GM12878 (cell line): ENCODE data around the gene TNK1. TPM values are rescaled to one million over a fixed set of nuclear protein-coding genes. Genes with fewer than 3 reads are reported as not detected.

ENCODE experiments used
- CUX1 ChIP-seq: IDR thresholded peaks from 2 replicates; pipeline ENCODE4 v1.6.1; 2012; ENCODE audit warnings: improper control_type of control experiment, low read depth, low read length; ENCODE audit not compliant: insufficient replicate concordance
- EP300 ChIP-seq, 2 experiments: fragments of 150-350 bp in 1 of 2; IDR thresholded peaks; 2 replicates each; pipeline ENCODE4 v1.6.1; 2011 to 2012; ENCODE audit warnings: low read depth in 2 of 2, low read length in 2 of 2, borderline replicate concordance in 1 of 2, improper control_type of control experiment in 1 of 2, inconsistent platforms in 1 of 2; ENCODE audit not compliant: control insufficient read depth in 1 of 2
- GATAD2B ChIP-seq: fragments of 450-650 bp; conservative IDR thresholded peaks from 2 replicates; pipeline ENCODE4 v1.6.1; 2017; ENCODE audit warnings: low read depth, mild to moderate bottlenecking, moderate library complexity
- IKZF1 ChIP-seq: fragments of 450-650 bp; conservative IDR thresholded peaks from 2 replicates; pipeline ENCODE4 v1.6.1; 2017; ENCODE audit warnings: antibody characterized with exemption, mild to moderate bottlenecking
- IRF5 ChIP-seq: fragments of 450-650 bp; IDR thresholded peaks from 2 replicates; pipeline ENCODE4 v1.6.1; 2017; ENCODE audit warnings: borderline replicate concordance
- MXI1 ChIP-seq: fragments of 150-350 bp; IDR thresholded peaks from 2 replicates; pipeline ENCODE4 v1.6.1; 2011; ENCODE audit warnings: low read depth, mild to moderate bottlenecking, inconsistent platforms, low read length, improper control_type of control experiment
- MYB ChIP-seq: fragments of 150-350 bp; IDR thresholded peaks from 2 replicates; pipeline ENCODE4 v1.6.1; 2014; ENCODE audit warnings: mild to moderate bottlenecking, low read depth, low read length, borderline replicate concordance
- SKIL ChIP-seq: fragments of 450-650 bp; IDR thresholded peaks from 2 replicates; pipeline ENCODE4 v1.6.1; 2017; ENCODE audit warnings: mild to moderate bottlenecking, low read depth, inconsistent platforms; ENCODE audit not compliant: poor library complexity, severe bottlenecking
- SMC3 ChIP-seq: IDR thresholded peaks from 2 replicates; pipeline ENCODE4 v1.6.1; 2011; ENCODE audit warnings: low read length, improper control_type of control experiment, borderline replicate concordance
- SREBF1 ChIP-seq: IDR thresholded peaks from 2 replicates; pipeline ENCODE4 v1.6.1; 2012; ENCODE audit warnings: mild to moderate bottlenecking, low read length
- USF2 ChIP-seq: IDR thresholded peaks from 2 replicates; pipeline ENCODE4 v1.6.1; 2011; ENCODE audit warnings: low read depth, low read length, improper control_type of control experiment, borderline replicate concordance
- ZNF592 ChIP-seq: fragments of 450-650 bp; IDR thresholded peaks from 2 replicates; pipeline ENCODE4 v1.6.1; 2017; ENCODE audit warnings: mild to moderate bottlenecking, moderate library complexity
- polyA plus RNA-seq, 11 experiments: library from polyadenylated mRNA; depleted of rRNA in 4 of 11; unstranded in 6 of 11; stranded (reverse) in 5 of 11; fragments of >200 nt; fragmentation: Nextera tagmentation in 4 of 11; fragmentation: Illumina TruSeq in 1 of 11; extraction: Ambion mirVana in 4 of 11; extraction: Trizol in 1 of 11; gene quantifications; 1 replicate in 1 of 11; 2 replicates in 10 of 11; pipeline versions ENCODE4 v1.2.1 to v1.2.3, GENCODE V29; 2011 to 2016; ENCODE audit warnings: inconsistent platforms in 2 of 11, missing spikeins in 2 of 11, low read depth in 1 of 11
- total RNA-seq, 4 experiments: library from RNA; depleted of rRNA in 3 of 4; stranded (reverse); fragments of >200 nt in 3 of 4; fragmentation: Illumina TruSeq in 1 of 4; extraction: Trizol in 1 of 4; gene quantifications; 2 replicates each; pipeline versions ENCODE4 v1.2.1 to v1.2.3, GENCODE V29; 2013 to 2021

TNK1 gene
- total and polyA plus RNA-seq, 10 of the 15 experiments (the other 5 are each of a cell fraction or from before 2014, with no cell fraction given): 0.06 to 2.5 (median 0.70) TPM

- peak; percentile 75 for TF ChIP-seq IKZF1
- TF ChIP-seq EP300 (IDR thresholded peaks at IDR 0.05; ENCODE audit: borderline replicate concordance in 1 of 2, control insufficient read depth in 1 of 2, low read depth in 2 of 2, low read length in 2 of 2): 0 out of 4 replicates have a peak, but pooled peaks of 1 of the 2 experiments have one; percentile 16
- no peak for TF ChIP-seq CUX1
- TF ChIP-seq SREBF1: no peak
- TF ChIP-seq IRF5: no peak
- no peak; the same call in 1 of the 2 replicates for TF ChIP-seq USF2
- TF ChIP-seq SMC3: peak; percentile 63
- TF ChIP-seq MXI1: peak; percentile 70
- TF ChIP-seq MYB: no peak
- peak; percentile 88 for TF ChIP-seq ZNF592
- peak; percentile 98 for TF ChIP-seq GATAD2B
- TF ChIP-seq SKIL: no peak
Measured at GRCh38 chr17:7436556-7437368, 55.9 kb downstream of the TNK1 start (continued).
